ENCODE data around the gene CARD9.

CARD9 gene

GRCh38 chr9:136400038-136400834 lies 26.8 kb upstream of the CARD9 start, which contains the start of gene SNAPC4:
Gene SNAPC4 (minus strand): TSS chr9:136400170. CDS start chr9:136398428, 1,742 bp downstream.
- no peak for FAIRE-seq

GRCh38 chr9:136399176-136400037 lies 25.9 kb upstream of the CARD9 start:
- no peak for FAIRE-seq

GRCh38 chr9:136398286-136398685 lies 24.8 kb upstream of the CARD9 start:
- no peak for FAIRE-seq

- FAIRE-seq, result no peak
These were observed 24.2 kb upstream of the CARD9 start for GRCh38 chr9:136397643-136398042.

GRCh38 chr9:136396219-136396515 lies 22.7 kb upstream of the CARD9 start:
- FAIRE-seq, result no peak

- FAIRE-seq, result no peak
These were observed 22.1 kb upstream of the CARD9 start for GRCh38 chr9:136395345-136396218.

- FAIRE-seq, result no peak
These were observed 21.5 kb upstream of the CARD9 start for GRCh38 chr9:136395020-136395340.

- no peak for FAIRE-seq
These were observed 21.0 kb upstream of the CARD9 start for GRCh38 chr9:136394312-136395019.

GRCh38 chr9:136393531-136393930 lies 20.1 kb upstream of the CARD9 start:
- no peak for FAIRE-seq

- no peak for FAIRE-seq
These were observed 19.3 kb upstream of the CARD9 start for GRCh38 chr9:136392538-136393449.

GRCh38 chr9:136391737-136392537 lies 18.5 kb upstream of the CARD9 start:
- no peak for FAIRE-seq

GRCh38 chr9:136389396-136389795 lies 15.9 kb upstream of the CARD9 start:
- no peak for FAIRE-seq

- FAIRE-seq, result no peak
These were observed 13.7 kb upstream of the CARD9 start for GRCh38 chr9:136387217-136387616.

- FAIRE-seq, result no peak
These were observed 12.5 kb upstream of the CARD9 start for GRCh38 chr9:136386018-136386417.

- FAIRE-seq, result no peak
These were observed 11.5 kb upstream of the CARD9 start for GRCh38 chr9:136385015-136385414.

- no peak for FAIRE-seq
These were observed 10.0 kb upstream of the CARD9 start for GRCh38 chr9:136383436-136383835.

GRCh38 chr9:136381966-136382513 lies 8.6 kb upstream of the CARD9 start:
- no peak for FAIRE-seq

GRCh38 chr9:136381311-136381710 lies 7.8 kb upstream of the CARD9 start:
- FAIRE-seq, result no peak

- FAIRE-seq, result no peak
These were observed 6.9 kb upstream of the CARD9 start for GRCh38 chr9:136380381-136380780.

- no peak for FAIRE-seq
These were observed 6.4 kb upstream of the CARD9 start for GRCh38 chr9:136379891-136380290.
